IMR-90 (cell line): Measurements from ENCODE around the gene RORB.

Experiments used
- CTCF ChIP-seq: conservative IDR thresholded peaks from 2 replicates; pipeline ENCODE4 v1.5.1; 2012; ENCODE audit warnings: mild to moderate bottlenecking, low read depth, low read length, improper control_type of control experiment
- FOS ChIP-seq: fragments of 150-350 bp; IDR thresholded peaks from 2 replicates; pipeline ENCODE4 v1.6.1; 2016; ENCODE audit warnings: low read depth, low read length
- POLR2A ChIP-seq: IDR thresholded peaks from 2 replicates; pipeline ENCODE4 v1.6.1; 2012; ENCODE audit warnings: mild to moderate bottlenecking, low read depth, low read length
- USF2 ChIP-seq: fragments of 150-350 bp; IDR thresholded peaks from 2 replicates; pipeline ENCODE4 v1.6.1; 2017; ENCODE audit warnings: mild to moderate bottlenecking, antibody characterized with exemption, low read length, low read depth

GRCh38 chr9:74513221-74513620, 16.1 kb downstream of the RORB start:
- TF ChIP-seq USF2: no peak
- no peak for TF ChIP-seq CTCF
- no peak for TF ChIP-seq POLR2A
- no peak for TF ChIP-seq FOS
